Stimulated activated CD8-positive, alpha-beta memory T cell treated with anti-CD3 and anti-CD28 coated beads, Interleukin-12 subunit alpha, Interleukin-12 subunit beta, amount 100 ng/mL, for 24 hours (primary cell): ENCODE data around the gene MAGIX.

Experiments used
- DNase-seq: peaks from one replicate; pipeline ENCODE4 v3.0.0-alpha.2; 2020; ENCODE audit errors: extremely low read depth

MAGIX gene

DNA sequence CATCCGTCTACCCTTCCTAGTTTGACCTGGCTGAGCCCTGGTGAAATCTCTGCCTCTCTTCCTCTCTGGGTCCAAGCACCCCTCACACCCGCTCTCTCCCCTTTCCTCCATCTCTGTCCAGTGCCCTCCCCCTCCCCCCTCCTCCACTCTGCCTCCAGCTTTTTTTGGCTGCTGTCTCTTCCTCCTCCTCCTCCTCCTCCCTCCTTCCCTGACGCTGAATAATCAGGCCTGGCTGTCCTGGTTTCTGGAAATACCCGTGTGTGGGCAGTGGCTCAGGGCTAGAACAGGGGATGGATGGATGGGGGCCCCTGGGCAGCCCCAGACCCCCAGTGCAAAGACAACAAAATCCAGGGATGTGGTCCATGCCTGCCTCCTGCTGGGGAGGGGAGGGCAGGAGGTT lies 42.2 kb downstream of the MAGIX start:
- no peak for DNase-seq

DNA sequence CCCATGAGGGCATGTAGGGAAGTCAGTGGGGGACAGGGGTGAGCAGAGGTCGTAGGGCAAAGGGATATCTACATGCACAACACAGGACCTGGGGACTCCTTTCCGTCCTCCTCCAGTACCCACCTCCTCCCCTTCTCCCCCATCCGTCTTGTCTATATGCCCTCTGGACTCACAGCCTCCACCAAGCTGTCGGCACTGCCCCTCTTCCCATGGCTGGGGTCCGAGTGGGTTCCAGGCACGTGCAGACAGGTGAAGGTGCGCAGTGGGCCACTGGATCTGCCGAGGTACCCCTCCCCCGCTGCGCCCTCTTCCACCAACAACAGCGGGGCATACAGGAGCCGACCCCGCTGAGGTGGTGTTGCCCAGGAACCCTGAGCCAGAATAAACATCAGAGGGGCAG lies 42.9 kb downstream of the MAGIX start:
- no peak for DNase-seq

DNA sequence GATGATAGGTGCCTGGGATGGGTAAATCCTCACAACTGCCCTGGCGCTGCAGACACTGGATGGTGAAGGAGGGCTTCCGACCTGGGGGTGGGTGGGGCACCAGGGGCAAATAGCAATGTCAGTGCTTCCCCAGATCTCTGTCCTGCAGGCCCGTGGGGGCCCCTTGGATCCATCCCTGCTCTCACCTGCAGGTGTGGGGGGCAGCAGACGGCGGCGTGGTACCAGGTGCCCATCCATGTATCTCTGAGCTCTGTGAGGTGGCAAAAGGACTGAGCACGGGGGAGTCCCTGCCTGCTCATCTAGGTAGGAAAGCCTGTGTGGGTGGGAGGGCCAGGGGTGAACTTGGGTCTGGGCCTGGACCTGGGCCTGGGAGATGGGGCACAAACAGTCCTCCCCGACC lies 44.0 kb downstream of the MAGIX start:
- no peak for DNase-seq

DNA sequence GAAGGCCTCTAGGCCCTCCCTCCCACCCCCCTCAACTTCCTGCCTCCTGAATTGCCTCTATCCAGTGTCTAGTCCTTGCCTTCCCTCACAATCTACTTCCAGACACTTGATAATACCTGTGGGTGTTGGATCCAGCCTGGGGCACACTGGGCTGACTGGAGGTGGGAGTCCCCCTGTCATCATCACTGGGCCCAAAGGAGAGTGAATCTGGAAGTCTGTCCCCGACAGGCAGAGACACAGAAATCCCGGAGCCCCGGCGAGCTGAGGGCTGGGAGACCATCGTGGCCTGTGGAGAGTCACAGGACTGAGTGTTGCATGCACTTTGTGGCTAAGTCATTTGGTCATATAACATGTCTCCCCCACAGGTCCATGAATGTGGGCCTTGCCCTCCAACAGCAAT lies 45.8 kb downstream of the MAGIX start:
- no peak for DNase-seq

DNA sequence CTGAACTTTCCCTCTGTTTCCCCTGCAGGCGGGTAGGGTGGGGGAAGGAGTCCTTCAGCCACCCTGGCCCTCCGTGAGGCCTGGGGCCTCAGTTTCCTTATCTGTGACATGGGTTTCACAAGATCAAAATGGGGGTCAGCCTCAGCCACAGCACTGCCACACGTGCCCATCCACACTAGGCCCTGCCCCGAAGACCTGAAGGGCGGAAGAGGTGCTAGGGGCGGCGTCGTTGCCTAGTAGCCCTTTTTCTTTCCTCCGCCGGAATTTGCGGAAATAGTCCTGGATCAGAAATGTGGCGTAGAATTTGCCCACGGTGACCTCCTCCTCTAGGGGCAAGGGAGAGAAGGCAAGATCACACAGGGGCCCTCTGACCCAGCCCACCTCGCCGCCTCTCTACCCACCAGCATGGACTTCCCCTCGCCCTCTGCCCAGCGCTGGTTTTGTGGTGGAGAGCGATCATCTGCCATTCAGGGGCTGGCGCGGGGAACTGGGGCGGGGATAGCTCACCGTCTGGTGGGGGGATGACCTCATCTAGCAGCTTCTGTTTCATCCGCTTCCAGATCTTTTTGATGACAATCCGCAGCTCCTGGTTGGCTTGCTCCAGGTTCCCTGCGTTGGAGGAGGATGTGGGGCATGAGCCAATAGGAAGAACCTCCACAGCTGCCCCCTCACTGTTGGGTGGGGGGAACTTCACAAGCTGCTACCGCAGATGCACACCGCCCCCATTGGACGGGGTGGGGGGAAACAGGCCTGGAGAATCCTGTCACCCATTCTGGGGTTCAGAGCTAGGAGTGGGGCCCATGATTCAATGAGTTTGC lies 47.1 kb downstream of the MAGIX start:
- no peak for DNase-seq

DNA sequence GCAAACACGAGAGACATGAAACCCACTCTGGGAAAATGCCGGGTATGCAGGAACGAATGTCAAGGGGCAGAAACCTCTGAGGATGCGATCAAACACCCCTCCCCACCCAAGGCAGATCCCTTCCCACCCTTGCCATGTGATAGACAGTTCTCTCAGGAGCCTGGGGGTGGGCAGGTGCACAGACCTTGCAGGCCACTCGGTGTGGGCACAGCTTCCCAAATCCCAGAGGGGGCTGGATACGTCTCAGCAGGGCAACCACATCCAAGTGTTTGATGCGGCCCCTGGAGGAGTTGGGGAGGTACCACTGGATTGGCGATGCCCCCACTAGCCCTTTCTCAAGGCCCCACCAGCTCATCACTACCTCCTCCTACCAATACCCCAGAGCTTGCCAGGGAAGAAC lies 47.8 kb downstream of the MAGIX start:
- DNase-seq, result no peak

DNA sequence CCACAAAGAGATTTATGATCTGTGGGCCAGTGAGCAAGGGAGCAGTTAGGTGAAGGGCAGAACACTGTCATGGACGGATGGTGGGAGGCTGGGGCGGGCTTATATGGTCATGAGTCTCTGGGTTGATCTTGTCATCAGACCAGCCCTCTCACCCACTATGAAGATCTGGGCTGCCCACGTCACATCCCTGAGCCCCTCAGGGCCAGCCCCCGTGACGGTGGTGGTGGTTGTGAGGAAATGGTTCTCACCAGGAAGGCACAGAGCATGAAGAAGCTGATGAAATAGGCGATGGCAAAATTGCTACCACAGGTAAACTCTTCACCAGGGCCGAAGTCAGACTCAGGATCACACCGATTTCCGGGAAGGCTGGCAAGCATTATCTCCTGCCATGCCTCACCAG lies 48.5 kb downstream of the MAGIX start:
- no peak for DNase-seq

DNA sequence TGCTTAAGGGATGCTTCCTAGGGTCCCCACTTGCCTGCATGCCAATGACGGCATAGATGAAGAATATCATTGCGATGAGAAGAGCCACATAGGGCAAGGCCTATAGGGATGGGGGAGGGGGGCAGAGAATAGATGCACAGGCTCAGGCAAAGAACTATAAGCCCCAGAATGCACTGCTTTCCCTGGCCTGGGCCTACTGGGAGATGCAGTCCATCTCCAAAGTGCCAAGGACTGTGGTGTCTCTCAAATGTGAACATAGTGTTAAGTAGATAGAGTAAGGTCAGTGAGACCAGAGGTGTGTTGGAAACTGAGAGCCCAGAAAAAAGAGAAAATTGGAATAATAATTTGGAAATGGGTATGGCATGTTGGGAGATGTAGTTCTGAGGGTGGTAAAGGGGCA lies 49.7 kb downstream of the MAGIX start:
- DNase-seq, result no peak

DNA sequence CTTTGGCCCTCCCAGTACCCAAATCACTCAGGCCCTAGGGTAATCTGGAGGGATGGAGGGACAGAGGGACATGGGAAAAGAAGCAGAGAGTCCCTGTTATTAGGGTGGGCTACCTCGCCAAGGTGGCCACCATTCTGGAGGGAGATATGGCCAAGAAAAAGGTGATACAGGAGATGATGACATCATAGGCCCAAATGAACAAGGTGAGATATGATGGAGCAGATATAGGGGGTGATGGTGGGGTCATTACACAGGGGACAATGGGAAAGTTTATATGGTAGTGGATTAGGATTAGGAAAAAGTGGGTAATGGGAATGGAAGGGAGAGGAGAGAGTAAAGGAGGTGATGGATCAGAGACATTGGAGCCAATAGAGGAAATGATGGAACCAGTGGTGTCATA lies 50.3 kb downstream of the MAGIX start:
- no peak for DNase-seq

DNA sequence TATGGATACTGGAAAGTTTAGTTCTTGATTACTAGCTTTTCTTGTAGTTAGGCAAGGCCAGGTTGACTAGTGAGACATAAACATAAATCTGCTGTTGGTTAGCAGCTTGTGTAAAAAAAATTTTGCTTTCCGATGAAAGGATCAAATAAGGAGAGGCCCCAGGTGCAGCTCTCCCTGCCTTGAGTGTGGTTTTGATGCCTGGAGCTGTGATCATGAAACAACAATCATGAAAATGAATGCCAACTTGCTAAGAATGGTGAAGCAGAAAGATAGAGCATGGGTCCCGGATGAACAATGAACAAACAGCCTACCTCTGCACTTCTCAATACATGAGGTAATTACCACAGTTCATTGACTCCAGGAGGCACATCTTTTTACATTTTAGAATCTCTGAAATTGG lies 51.9 kb downstream of the MAGIX start:
- no peak for DNase-seq

DNA sequence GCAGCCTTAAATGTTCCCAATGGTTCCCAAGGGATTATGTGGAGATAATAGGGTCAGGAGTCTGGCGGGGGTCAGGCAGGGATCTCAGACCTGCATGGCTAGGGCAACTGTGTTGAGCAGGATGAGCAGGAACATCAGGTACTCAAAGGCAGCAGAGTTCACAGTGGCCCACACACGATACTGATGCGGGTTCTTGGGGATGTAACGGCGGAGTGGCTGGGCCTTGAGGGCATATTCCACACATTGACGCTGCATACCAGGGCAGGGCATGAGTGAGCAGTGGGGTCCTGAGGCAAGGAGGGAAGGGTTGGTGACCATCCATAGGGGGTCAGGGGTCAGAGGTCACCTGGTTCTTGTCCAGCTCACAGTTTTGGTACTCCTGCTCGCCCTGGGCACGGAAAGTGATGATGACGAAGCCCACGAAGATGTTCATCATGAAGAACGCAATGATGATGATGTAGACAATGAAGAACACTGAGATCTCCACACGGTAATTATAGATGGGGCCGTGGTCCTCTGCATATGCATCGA lies 52.5 kb downstream of the MAGIX start:
- DNase-seq, result no peak
